IMR-90 (cell line): ENCODE results near the gene SCYGR6. TPM values are rescaled to one million over a fixed set of nuclear protein-coding genes. Genes with fewer than 3 reads are reported as not detected.

Source experiments
- ATAC-seq: fragments of 200-7000 bp; cut with Tn5 transposase; 2 replicates; pipeline ENCODE4 v1.9.1; 2020; ENCODE audit warnings: low read depth, mild to moderate bottlenecking, moderate library complexity
- BruUV-seq: library from RNA; stranded (reverse); fragments of 400-500 nt; replicated peaks from 2 replicates; lab custom pipeline; 2021; lab: Mats Ljungman, UMichigan
- CTCF ChIA-PET: fragments of 300-600 bp; formaldehyde crosslinking; extraction: SDS; loops from one replicate; lab custom pipeline; 2021; ENCODE audit warnings: antibody characterized with exemption; lab: Yijun Ruan, JAX
- POLR2A ChIA-PET: fragments of 300-600 bp; sonication (Branson Sonifier 250); formaldehyde crosslinking; loops from one replicate; lab custom pipeline; 2022; ENCODE audit warnings: antibody characterized with exemption; ENCODE audit not compliant: unreplicated experiment; lab: Charles Lee
- DNase-seq: peaks from one replicate; pipeline ENCODE4 v3.0.0; 2013
- H2AFZ ChIP-seq: replicated peaks from 2 replicates; pipeline ENCODE3; 2013; ENCODE audit warnings: low read length, mild to moderate bottlenecking; ENCODE audit not compliant: poor library complexity
- H2AK5ac ChIP-seq: 2 replicates; pipeline ENCODE4 v1.6.1; 2013; ENCODE audit warnings: low read depth, low read length, inconsistent platforms
- H2AK9ac ChIP-seq: replicated peaks from 2 replicates; pipeline ENCODE3; 2013; ENCODE audit warnings: mild to moderate bottlenecking, low read depth, low read length, moderate library complexity; ENCODE audit not compliant: poor library complexity
- H2BK120ac ChIP-seq: 2 replicates; pipeline ENCODE4 v1.6.1; 2013; ENCODE audit warnings: low read depth, low read length, inconsistent platforms
- H2BK15ac ChIP-seq: 3 replicates; pipeline ENCODE4 v1.6.1; 2013; ENCODE audit warnings: low read depth, low read length, inconsistent platforms
- H2BK20ac ChIP-seq: 2 replicates; pipeline ENCODE4 v1.6.1; 2013; ENCODE audit warnings: low read depth, mild to moderate bottlenecking, inconsistent platforms, low read length, moderate library complexity
- H2BK5ac ChIP-seq: 2 replicates; pipeline ENCODE4 v1.6.1; 2013; ENCODE audit warnings: mild to moderate bottlenecking, low read depth, low read length, inconsistent platforms; ENCODE audit not compliant: poor library complexity, severe bottlenecking
- H3K14ac ChIP-seq: replicated peaks from 2 replicates; pipeline ENCODE4 v1.6.1; 2013; ENCODE audit warnings: low read depth, low read length, inconsistent platforms
- H3K18ac ChIP-seq: 2 replicates; pipeline ENCODE4 v1.6.1; 2013; ENCODE audit warnings: low read depth, low read length, control low read depth
- H3K23ac ChIP-seq: 2 replicates; pipeline ENCODE4 v1.6.1; 2013; ENCODE audit warnings: low read depth, low read length, inconsistent platforms
- H3K27ac ChIP-seq: 2 replicates; pipeline ENCODE4 v1.5.1; 2013; ENCODE audit warnings: mild to moderate bottlenecking, control low read depth, low read length; ENCODE audit not compliant: insufficient read depth
- H3K27me3 ChIP-seq: 2 replicates; pipeline ENCODE4 v1.6.1; 2013; ENCODE audit warnings: low read length; ENCODE audit not compliant: control insufficient read depth, insufficient read depth
- H3K36me3 ChIP-seq: 2 replicates; pipeline ENCODE4 v1.6.1; 2013; ENCODE audit warnings: low read length, mixed read lengths; ENCODE audit not compliant: control insufficient read depth, insufficient read depth
- H3K4ac ChIP-seq: 2 replicates; pipeline ENCODE4 v1.6.1; 2013; ENCODE audit warnings: low read depth, low read length, inconsistent platforms
- H3K4me1 ChIP-seq: 2 replicates; pipeline ENCODE4 v1.6.1; 2013; ENCODE audit warnings: low read length, mixed read lengths; ENCODE audit not compliant: control insufficient read depth, insufficient read depth
- H3K4me2 ChIP-seq: 2 replicates; pipeline ENCODE4 v1.6.1; 2013; ENCODE audit warnings: low read depth, mild to moderate bottlenecking, control low read depth, low read length, moderate library complexity
- H3K4me3 ChIP-seq: 2 replicates; pipeline ENCODE4 v1.5.1; 2013; ENCODE audit warnings: low read depth, mild to moderate bottlenecking, control low read depth, low read length, moderate library complexity; ENCODE audit not compliant: insufficient read depth
- H3K56ac ChIP-seq: 2 replicates; pipeline ENCODE4 v1.6.1; 2013; ENCODE audit warnings: low read length, inconsistent platforms; ENCODE audit not compliant: insufficient read depth; ENCODE audit errors: extremely low read depth
- H3K79me1 ChIP-seq, 2 experiments: 2 replicates each; pipeline ENCODE4 v1.6.1; 2013; ENCODE audit warnings: low read length in 2 of 2, inconsistent platforms in 1 of 2, low read depth in 1 of 2
- H3K9ac ChIP-seq: 2 replicates; pipeline ENCODE4 v1.6.1; 2013; ENCODE audit warnings: low read depth, low read length, control low read depth
- H3K9me1 ChIP-seq: 2 replicates; pipeline ENCODE4 v1.6.1; 2013; ENCODE audit warnings: low read length, inconsistent platforms; ENCODE audit not compliant: insufficient read depth
- H3K9me3 ChIP-seq: 2 replicates; pipeline ENCODE4 v1.6.1; 2013; ENCODE audit warnings: low read length; ENCODE audit not compliant: control insufficient read depth, insufficient read depth
- H4K20me1 ChIP-seq: 2 replicates; pipeline ENCODE4 v1.6.1; 2013; ENCODE audit warnings: low read length, inconsistent platforms; ENCODE audit not compliant: insufficient read depth
- H4K5ac ChIP-seq: 2 replicates; pipeline ENCODE4 v1.6.1; 2013; ENCODE audit warnings: mild to moderate bottlenecking, low read depth, low read length, control low read depth
- H4K8ac ChIP-seq, 2 experiments: 2 replicates each; pipeline ENCODE4 v1.6.1; 2013; ENCODE audit warnings: low read depth in 2 of 2, low read length in 2 of 2, control low read depth in 1 of 2, inconsistent platforms in 1 of 2
- H4K91ac ChIP-seq: 2 replicates; pipeline ENCODE4 v1.6.1; 2013; ENCODE audit warnings: low read depth, low read length, inconsistent platforms; ENCODE audit not compliant: insufficient read depth
- RCOR1 ChIP-seq: IDR thresholded peaks from 2 replicates; pipeline ENCODE4 v1.6.1; 2012; ENCODE audit warnings: mild to moderate bottlenecking, low read length, improper control_type of control experiment; ENCODE audit not compliant: insufficient replicate concordance
- WGBS, 2 experiments: methylation state at CpG; one replicate each; pipeline versions ENCODE4 v1.1.5 to v1.1.7; 2013; ENCODE audit warnings: missing lambda C conversion rate in 2 of 2; ENCODE audit not compliant: insufficient read length in 1 of 2; ENCODE audit errors: extremely low coverage in 2 of 2; 5-methylcytosine and 5-hydroxymethylcytosine counted together
- dilution Hi-C: fragments of 300-500 bp; cut with HindIII; formaldehyde crosslinking; loops from one replicate; pipeline ENCODE4 v1.14.3; 2018; ENCODE audit warnings: low sequenced_read_pairs; ENCODE audit not compliant: unreplicated experiment
- in situ Hi-C: fragments of 300-500 bp; cut with MboI; formaldehyde crosslinking; loops from 3 replicates; pipeline ENCODE4 v1.14.3; 2019; ENCODE audit warnings: low sequenced_read_pairs, inconsistent platforms, mixed read lengths
- intact Hi-C: fragments of 100-400 bp; cut with micrococcal nuclease; formaldehyde crosslinking; loops from 2 replicates; pipeline ENCODE4 v1.10.0; 2022
- polyA plus RNA-seq, 3 experiments: library from polyadenylated mRNA; depleted of rRNA; stranded (reverse); fragments of >200 nt; gene quantifications; 2 replicates each; pipeline ENCODE4 v1.2.3, GENCODE V29; 2012; ENCODE audit warnings: low replicate concordance in 1 of 3
- total RNA-seq: library from RNA; depleted of rRNA; stranded (reverse); fragments of >200 nt; gene quantifications from 2 replicates; pipeline ENCODE4 v1.2.3, GENCODE V29; 2012

SCYGR6 gene
- total and polyA plus RNA-seq, 2 of the 4 experiments (the other 2 are of a cell fraction), result not detected

GRCh38 chr2:227720680-227721079 lies 3.9 kb downstream of the SCYGR6 start:
- DNase-seq (no peak), ATAC-seq (no peak)
- H3K9ac ChIP-seq, result no peak overlapping the region
- no peak overlapping the region for H2AK9ac ChIP-seq
- H3K56ac ChIP-seq, result no peak overlapping the region
- H3K4me1 ChIP-seq, result no peaks in the 10 kb centered on the region
- H3K4me3 ChIP-seq, result no peak overlapping the region
- no peak overlapping the region for H3K4ac ChIP-seq
- H2BK120ac ChIP-seq, result no peak overlapping the region
- no TSS peak for BruUV-seq
- H2AFZ ChIP-seq, result no peak overlapping the region
- peaks cover 2% of the 10 kb centered on the region; the same call in 1 of the 2 replicates for H3K27me3 ChIP-seq
- H3K9me3 ChIP-seq, result no peaks in the 10 kb centered on the region
- 50% methylated on average over 1 of the region's 4 CpGs; no CpG with 5 or more reads in 1 of the 2 experiments for WGBS, 2 experiments
- H4K5ac ChIP-seq, result no peak overlapping the region
- dilution Hi-C loops, result no loop called here
- no peak overlapping the region for H2BK15ac ChIP-seq
- intact Hi-C loops, result no loop called here
- H3K27ac ChIP-seq, result no peak overlapping the region
- no peak overlapping the region for H3K23ac ChIP-seq
- H2AK5ac ChIP-seq, result no peak overlapping the region
- no peak for TF ChIP-seq RCOR1
- H2BK20ac ChIP-seq, result no peak overlapping the region
- no peak overlapping the region for H3K14ac ChIP-seq
- no peak overlapping the region for H3K4me2 ChIP-seq
- in situ Hi-C loops, result no loop called here
- ChIA-PET CTCF (no interaction called here), POLR2A (no interaction called here)
- no peaks in the 10 kb centered on the region for H3K36me3 ChIP-seq
- no peak overlapping the region for H4K91ac ChIP-seq
- no peaks in the 10 kb centered on the region for H3K79me1 ChIP-seq
- no peak overlapping the region for H4K8ac ChIP-seq
- no peaks in the 10 kb centered on the region for H3K9me1 ChIP-seq
- no peak overlapping the region for H2BK5ac ChIP-seq
- no peak overlapping the region for H3K18ac ChIP-seq
- H4K20me1 ChIP-seq, result no peaks in the 10 kb centered on the region
